NK-92 (cell line): ENCODE measurements around the gene IL6ST.

ENCODE experiments used
- DNase-seq: peaks from one replicate; lab custom pipeline; 2025; ENCODE audit not compliant: unreplicated experiment; lab: John Stamatoyannopoulos, UW

The IL6ST gene

GRCh38 chr5:55923177-55923771 is 71.5 kb downstream of the IL6ST start:
- no peak for DNase-seq

- no peak for DNase-seq
Measured at GRCh38 chr5:55921617-55922016, 73.1 kb downstream of the IL6ST start.

GRCh38 chr5:55920784-55921183 is 74.0 kb downstream of the IL6ST start:
- no peak for DNase-seq

GRCh38 chr5:55919625-55920024 is 75.1 kb downstream of the IL6ST start:
- DNase-seq: no peak

GRCh38 chr5:55918087-55919035 is 76.4 kb downstream of the IL6ST start:
- peak; percentile 9 for DNase-seq

GRCh38 chr5:55917402-55918086 is 77.2 kb downstream of the IL6ST start:
- DNase-seq: no peak

GRCh38 chr5:55916986-55917385 is 77.8 kb downstream of the IL6ST start:
- DNase-seq: no peak

GRCh38 chr5:55915783-55916182 is 79.0 kb downstream of the IL6ST start:
- no peak for DNase-seq

- no peak for DNase-seq
Measured at GRCh38 chr5:55914971-55915370, 79.8 kb downstream of the IL6ST start.

- DNase-seq: no peak
Measured at GRCh38 chr5:55913466-55914413, 81.0 kb downstream of the IL6ST start.

- no peak for DNase-seq
Measured at GRCh38 chr5:55911784-55912653, 82.7 kb downstream of the IL6ST start.

GRCh38 chr5:55908804-55909203 is 86.0 kb downstream of the IL6ST start:
- no peak for DNase-seq

GRCh38 chr5:55907927-55908326 is 86.8 kb downstream of the IL6ST start:
- DNase-seq: no peak

GRCh38 chr5:55905251-55905650 is 89.5 kb downstream of the IL6ST start:
- no peak for DNase-seq

GRCh38 chr5:55904152-55904551 is 90.6 kb downstream of the IL6ST start:
- no peak for DNase-seq

GRCh38 chr5:55903121-55903701 is 91.6 kb downstream of the IL6ST start:
- no peak for DNase-seq

- DNase-seq: no peak
Measured at GRCh38 chr5:55902696-55903095, 92.1 kb downstream of the IL6ST start.

- DNase-seq: no peak
Measured at GRCh38 chr5:55900776-55901175, 94.0 kb downstream of the IL6ST start.

- DNase-seq: no peak
Measured at GRCh38 chr5:55900068-55900467, 94.7 kb downstream of the IL6ST start.
